ENCODE data around the gene FAM177B.

DNA sequence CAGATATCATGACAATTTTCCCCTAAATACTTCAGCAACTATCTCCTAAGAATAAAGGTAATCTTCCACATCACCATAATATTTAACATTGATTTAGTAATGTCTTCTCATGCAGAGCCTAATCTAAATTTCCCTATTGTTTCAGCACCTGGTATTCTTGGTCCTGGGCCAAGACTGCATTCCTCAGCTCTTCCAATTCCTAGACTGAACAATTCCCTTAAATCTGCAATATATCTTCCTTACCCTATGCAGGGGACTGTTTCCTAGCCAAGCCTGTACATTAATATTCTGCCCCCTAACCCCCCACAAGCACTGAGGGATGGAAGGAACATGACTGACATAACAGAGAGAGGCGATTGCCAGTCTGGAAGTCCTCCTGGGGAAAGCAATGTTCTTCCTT lies 49.1 kb downstream of the FAM177B start:
- TF ChIP-seq EZH2 (IDR thresholded peaks at IDR 0.05; ENCODE audit: low read length, unreplicated experiment) (no peak), EZH2phosphoT487 (IDR thresholded peaks at IDR 0.05; ENCODE audit: borderline replicate concordance, low read length) (no peak)
- TF ChIP-seq, protein P1, sequence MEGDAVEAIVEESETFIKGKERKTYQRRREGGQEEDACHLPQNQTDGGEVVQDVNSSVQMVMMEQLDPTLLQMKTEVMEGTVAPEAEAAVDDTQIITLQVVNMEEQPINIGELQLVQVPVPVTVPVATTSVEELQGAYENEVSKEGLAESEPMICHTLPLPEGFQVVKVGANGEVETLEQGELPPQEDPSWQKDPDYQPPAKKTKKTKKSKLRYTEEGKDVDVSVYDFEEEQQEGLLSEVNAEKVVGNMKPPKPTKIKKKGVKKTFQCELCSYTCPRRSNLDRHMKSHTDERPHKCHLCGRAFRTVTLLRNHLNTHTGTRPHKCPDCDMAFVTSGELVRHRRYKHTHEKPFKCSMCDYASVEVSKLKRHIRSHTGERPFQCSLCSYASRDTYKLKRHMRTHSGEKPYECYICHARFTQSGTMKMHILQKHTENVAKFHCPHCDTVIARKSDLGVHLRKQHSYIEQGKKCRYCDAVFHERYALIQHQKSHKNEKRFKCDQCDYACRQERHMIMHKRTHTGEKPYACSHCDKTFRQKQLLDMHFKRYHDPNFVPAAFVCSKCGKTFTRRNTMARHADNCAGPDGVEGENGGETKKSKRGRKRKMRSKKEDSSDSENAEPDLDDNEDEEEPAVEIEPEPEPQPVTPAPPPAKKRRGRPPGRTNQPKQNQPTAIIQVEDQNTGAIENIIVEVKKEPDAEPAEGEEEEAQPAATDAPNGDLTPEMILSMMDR (conservative IDR thresholded peaks at IDR 0.05; ENCODE audit: low read depth, low read length): no peak

Data from PC-3 (cell line).